ENCODE data around the gene GALNT9.

Gene GALNT9

GRCh38 chr12:132324841-132325732 is 4.3 kb downstream of the GALNT9 start:
- no peak for DNase-seq

- no peak for DNase-seq
Observed at GRCh38 chr12:132324173-132324572, 5.2 kb downstream of the GALNT9 start.

DNA sequence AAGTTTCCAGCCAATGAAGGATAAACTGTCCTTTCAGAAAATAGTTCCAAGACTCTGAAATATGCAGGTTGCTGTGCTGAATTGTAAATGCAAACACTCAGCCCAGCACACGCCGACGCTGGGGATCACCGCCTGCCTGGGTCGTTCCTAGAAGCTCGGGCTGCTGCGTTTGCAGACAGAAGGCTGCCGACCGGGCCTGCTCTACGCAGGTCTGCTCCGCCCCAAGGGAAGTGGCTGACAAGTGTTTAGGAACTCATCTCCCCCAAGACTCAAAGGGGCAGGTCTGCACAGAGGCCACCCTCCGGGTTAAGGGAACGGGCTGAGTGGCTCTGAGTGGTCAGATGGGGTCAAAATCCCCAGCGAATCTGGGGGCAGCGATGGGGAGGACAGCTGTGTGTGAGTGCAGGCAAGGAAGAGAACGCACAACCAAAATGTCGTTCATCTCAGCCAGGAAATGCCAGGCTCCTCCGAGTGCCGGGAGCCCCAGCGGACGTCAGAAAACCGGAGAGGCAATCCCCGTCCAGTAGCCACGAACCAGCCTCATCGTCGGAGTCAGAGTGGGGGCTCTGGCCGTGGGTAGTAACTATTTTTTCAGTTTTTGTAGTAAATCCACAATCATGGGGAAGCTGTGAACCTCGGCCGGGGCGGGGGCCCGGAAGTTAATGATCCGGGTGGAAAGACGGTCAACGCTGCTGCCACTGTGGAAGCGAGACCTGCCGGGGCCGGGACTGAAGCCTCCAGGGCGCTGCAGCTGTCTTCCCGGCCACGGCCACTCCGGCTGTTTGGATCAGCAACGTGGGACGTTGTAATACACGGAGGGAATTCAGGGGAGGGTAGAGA is 6.0 kb downstream of the GALNT9 start:
- no peak for DNase-seq

- DNase-seq, result no peak
Observed at GRCh38 chr12:132322206-132323132, 6.9 kb downstream of the GALNT9 start.

GRCh38 chr12:132321321-132322118 is 7.9 kb downstream of the GALNT9 start:
- no peak for DNase-seq

DNA sequence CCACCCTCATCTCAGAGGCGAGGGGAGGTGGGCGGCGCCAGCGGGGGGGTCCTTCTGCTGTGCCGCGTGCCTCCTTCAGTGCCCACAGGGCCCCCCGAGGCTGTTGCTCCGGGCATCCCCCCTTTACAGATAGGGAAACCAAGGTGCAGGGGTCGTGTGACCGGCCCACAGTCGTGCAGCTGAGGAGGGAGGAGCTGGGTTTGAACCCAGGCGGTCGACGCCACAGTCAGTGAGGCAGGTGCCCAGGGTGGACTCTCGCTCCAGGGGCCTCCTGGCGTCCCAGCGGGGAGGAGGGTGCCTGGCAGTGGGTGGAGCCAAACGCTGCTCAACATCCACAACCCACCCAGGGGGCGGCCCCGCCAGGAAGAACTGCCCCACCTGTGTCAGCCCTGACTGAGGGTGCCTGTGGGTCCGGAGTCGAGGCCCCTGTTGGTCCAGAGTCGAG is 8.6 kb downstream of the GALNT9 start:
- no peak for DNase-seq

GRCh38 chr12:132319991-132320570 is 9.3 kb downstream of the GALNT9 start:
- no peak for DNase-seq

GRCh38 chr12:132319359-132319950 is 9.9 kb downstream of the GALNT9 start:
- no peak for DNase-seq

GRCh38 chr12:132318618-132319033 is 10.8 kb downstream of the GALNT9 start:
- no peak for DNase-seq

GRCh38 chr12:132318135-132318534 is 11.3 kb downstream of the GALNT9 start:
- DNase-seq, result no peak

GRCh38 chr12:132317233-132317938 is 12.0 kb downstream of the GALNT9 start:
- DNase-seq, result no peak

DNA sequence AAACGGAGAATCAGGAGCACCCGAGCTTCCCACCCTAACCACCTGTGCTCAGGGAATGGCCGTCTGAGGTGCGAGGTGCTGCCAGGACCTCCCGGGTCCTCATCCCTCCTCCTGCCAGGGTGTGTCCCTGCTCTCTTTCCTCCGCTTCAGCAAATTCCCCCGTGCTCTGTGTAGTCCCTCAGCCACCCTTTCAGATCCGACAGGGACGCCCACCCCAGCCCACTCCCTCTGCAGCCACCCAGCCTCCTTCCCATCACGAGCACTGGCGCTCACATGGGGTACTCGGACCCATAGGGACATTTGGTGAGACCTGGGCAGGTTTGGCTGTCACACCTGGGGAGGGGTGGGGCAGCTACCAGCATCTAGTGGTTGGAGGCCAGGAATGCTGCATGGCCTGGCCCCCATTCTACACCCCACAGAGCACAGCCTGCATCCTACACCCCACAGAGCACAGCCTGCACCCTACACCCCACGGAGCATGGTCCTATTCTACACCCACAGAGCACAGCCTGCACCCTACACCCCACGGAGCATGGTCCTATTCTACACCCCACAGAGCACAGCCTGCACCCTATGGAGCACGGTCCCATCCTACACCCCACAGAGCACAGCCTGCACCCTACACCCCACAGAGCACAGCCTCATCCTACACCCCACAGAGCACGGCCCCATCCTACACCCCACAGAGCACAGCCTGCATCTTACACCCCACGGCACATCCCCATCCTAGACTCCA is 12.7 kb downstream of the GALNT9 start:
- DNase-seq, result no peak

- DNase-seq, result no peak
Observed at GRCh38 chr12:132315951-132316350, 13.4 kb downstream of the GALNT9 start.

- DNase-seq, result no peak
Observed at GRCh38 chr12:132315507-132315906, 13.9 kb downstream of the GALNT9 start.

DNA sequence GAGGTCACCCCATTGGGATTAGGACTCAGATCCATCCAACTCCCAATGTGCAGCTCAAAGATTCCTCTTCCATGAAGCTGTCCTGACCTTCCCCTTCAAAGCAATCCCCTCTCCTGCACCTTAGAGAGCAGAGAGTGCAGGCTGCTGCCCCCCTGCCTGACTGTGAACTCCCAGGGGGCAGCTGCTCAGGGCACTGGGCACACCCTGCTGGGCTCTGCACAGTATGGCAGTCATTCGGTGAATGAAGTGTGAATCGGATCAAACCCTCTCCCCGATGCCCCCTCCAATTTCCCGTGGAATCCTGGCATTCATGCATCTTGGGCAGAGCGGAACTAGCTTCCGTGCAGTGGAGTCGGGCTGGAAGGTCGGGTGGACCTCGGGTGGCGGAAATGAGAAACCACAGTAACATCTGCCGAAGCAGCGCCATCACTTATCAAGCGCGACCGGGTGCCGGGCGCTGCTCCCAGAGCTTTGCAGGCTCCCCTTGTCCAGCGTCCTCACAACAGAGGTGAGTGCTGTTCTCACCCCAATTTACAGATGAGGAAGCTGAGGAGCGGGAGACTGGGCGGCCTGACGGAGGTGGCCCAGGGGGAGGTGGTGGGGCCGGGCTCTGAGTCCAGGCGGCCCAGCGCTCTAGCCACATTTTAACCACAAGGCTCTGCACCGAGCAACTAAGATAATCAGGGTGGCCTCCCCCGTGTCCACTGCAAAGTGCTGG is 14.7 kb downstream of the GALNT9 start:
- DNase-seq, result no peak

- DNase-seq, result no peak
Observed at GRCh38 chr12:132314035-132314434, 15.4 kb downstream of the GALNT9 start.

GRCh38 chr12:132313182-132313581 is 16.2 kb downstream of the GALNT9 start:
- no peak for DNase-seq

GRCh38 chr12:132312516-132312915 is 16.9 kb downstream of the GALNT9 start:
- DNase-seq, result no peak
